Measurements from ENCODE around the gene COL5A1. TPM values are rescaled to one million over a fixed set of nuclear protein-coding genes. Genes with fewer than 3 reads are reported as not detected.

COL5A1 gene
- polyA plus RNA-seq, 1 donor (not counting 4 experiments of a cell fraction or from before 2014, with no cell fraction given): 3.1 TPM

DNA sequence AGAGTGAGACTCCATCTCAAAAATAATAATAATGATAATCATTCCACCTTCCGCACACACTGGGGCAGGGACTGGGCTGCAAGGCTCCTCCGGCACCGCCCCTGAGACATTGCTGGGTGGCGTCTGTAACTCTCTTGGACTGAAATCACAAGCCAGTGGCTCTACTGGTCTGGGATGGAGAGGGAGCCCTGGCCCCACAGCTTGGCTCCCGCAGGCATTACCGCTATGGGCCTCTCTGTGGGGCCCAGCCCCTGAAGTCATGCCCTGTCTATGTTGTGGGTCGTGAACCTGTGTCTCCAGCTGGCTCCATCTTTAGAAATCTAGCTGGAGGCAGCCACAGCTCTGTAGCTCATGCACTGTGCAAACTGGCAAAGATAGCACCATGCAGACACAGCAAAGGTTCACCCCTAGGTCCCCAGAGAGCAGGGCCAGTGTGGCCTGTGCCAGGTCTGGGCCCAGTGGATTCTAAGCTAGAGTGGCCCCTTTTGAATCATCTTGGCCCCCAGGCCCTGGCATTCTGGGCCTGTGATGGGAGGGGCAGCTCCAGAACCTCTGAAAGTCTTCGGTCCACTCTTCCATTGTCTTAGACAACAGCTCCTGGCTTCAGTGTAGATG lies 36.1 kb upstream of the COL5A1 start:
- H3K9ac ChIP-seq (ENCODE audit: control insufficient read depth, extremely low read depth, insufficient read depth, low read length): no peak overlapping the region
- H3K27ac ChIP-seq (ENCODE audit: control insufficient read depth, insufficient read depth, low read length): no peak overlapping the region
- H3K9me3 ChIP-seq (ENCODE audit: control insufficient read depth, low read depth, low read length): peaks cover 2% of the 10 kb centered on the region
- peaks cover 7% of the 10 kb centered on the region for H3K27me3 ChIP-seq (ENCODE audit: control insufficient read depth, extremely low read depth, insufficient read depth, low read length)
- dilution Hi-C loops (cut with MboI; ENCODE audit: extremely low pct_ligation_motif_present, low sequenced_read_pairs): no loop called here
- H3K4me3 ChIP-seq (ENCODE audit: control insufficient read depth in 2 of 3, extremely low read depth in 1 of 3, insufficient read depth in 2 of 3, low read depth in 1 of 3, low read length in 3 of 3): no peak overlapping the region
- H3K79me2 ChIP-seq (ENCODE audit: control insufficient read depth, insufficient read depth, low read length): no peaks in the 10 kb centered on the region
- DNase-seq (ENCODE audit: low read depth, low spot score) (no peak), FAIRE-seq (no peak)
- TF ChIP-seq EZH2 (IDR thresholded peaks at IDR 0.05; ENCODE audit: low read length): no peak
- TF ChIP-seq, protein P1, sequence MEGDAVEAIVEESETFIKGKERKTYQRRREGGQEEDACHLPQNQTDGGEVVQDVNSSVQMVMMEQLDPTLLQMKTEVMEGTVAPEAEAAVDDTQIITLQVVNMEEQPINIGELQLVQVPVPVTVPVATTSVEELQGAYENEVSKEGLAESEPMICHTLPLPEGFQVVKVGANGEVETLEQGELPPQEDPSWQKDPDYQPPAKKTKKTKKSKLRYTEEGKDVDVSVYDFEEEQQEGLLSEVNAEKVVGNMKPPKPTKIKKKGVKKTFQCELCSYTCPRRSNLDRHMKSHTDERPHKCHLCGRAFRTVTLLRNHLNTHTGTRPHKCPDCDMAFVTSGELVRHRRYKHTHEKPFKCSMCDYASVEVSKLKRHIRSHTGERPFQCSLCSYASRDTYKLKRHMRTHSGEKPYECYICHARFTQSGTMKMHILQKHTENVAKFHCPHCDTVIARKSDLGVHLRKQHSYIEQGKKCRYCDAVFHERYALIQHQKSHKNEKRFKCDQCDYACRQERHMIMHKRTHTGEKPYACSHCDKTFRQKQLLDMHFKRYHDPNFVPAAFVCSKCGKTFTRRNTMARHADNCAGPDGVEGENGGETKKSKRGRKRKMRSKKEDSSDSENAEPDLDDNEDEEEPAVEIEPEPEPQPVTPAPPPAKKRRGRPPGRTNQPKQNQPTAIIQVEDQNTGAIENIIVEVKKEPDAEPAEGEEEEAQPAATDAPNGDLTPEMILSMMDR (optimal IDR thresholded peaks at IDR 0.05 in 1 of 3, IDR thresholded peaks at IDR 0.05 in 1 of 3, conservative IDR thresholded peaks at IDR 0.05 in 1 of 3; ENCODE audit: extremely low read depth in 1 of 3, insufficient read depth in 2 of 3, low read length in 3 of 3): no peak
- no peaks in the 10 kb centered on the region for H3K4me1 ChIP-seq (ENCODE audit: control insufficient read depth, extremely low read depth, insufficient read depth, low read length)
- H2AFZ ChIP-seq (ENCODE audit: control insufficient read depth, low read length): no peak overlapping the region
- no peaks in the 10 kb centered on the region for H3K9me1 ChIP-seq (ENCODE audit: control insufficient read depth, extremely low read depth, insufficient read depth, low read length)
- no peak overlapping the region for H3K4me2 ChIP-seq (ENCODE audit: control insufficient read depth, extremely low read depth, insufficient read depth, low read depth, low read length)
- H4K20me1 ChIP-seq (ENCODE audit: control insufficient read depth, extremely low read depth, insufficient read depth, low read length): no peaks in the 10 kb centered on the region
- H3K36me3 ChIP-seq (ENCODE audit: control insufficient read depth in 2 of 2, extremely low read depth in 1 of 2, insufficient read depth in 2 of 2, low read length in 2 of 2): no peaks in the 10 kb centered on the region

DNA sequence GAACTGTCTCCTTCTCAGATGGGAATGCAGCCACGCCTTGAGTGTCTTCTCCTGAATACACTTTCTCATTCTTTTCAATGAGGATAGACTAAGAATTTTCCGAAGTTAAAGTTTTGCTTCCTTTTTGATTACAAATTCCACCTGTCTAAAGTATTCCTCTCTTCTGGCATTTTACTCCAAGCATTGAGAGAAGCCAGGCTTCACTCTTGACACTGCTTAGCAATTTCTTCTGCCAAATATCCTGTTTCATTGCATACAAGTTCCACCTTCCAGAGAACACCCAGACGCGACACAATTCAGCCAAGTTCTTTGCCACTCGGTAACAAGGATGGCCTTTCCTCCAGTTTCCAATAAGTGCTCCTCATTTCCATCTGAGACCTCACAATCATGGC lies 35.6 kb upstream of the COL5A1 start:
- H3K9me3 ChIP-seq (ENCODE audit: control insufficient read depth, low read depth, low read length): peaks cover 2% of the 10 kb centered on the region
- H3K9ac ChIP-seq (ENCODE audit: control insufficient read depth, extremely low read depth, insufficient read depth, low read length): no peak overlapping the region
- FAIRE-seq (no peak), DNase-seq (ENCODE audit: low read depth, low spot score) (no peak)
- H3K9me1 ChIP-seq (ENCODE audit: control insufficient read depth, extremely low read depth, insufficient read depth, low read length): no peaks in the 10 kb centered on the region
- no peaks in the 10 kb centered on the region for H4K20me1 ChIP-seq (ENCODE audit: control insufficient read depth, extremely low read depth, insufficient read depth, low read length)
- peaks cover 5% of the 10 kb centered on the region for H3K27me3 ChIP-seq (ENCODE audit: control insufficient read depth, extremely low read depth, insufficient read depth, low read length)
- H3K27ac ChIP-seq (ENCODE audit: control insufficient read depth, insufficient read depth, low read length): no peak overlapping the region
- no peak overlapping the region for H3K4me2 ChIP-seq (ENCODE audit: control insufficient read depth, extremely low read depth, insufficient read depth, low read depth, low read length)
- no peak overlapping the region for H3K4me3 ChIP-seq (ENCODE audit: control insufficient read depth in 2 of 3, extremely low read depth in 1 of 3, insufficient read depth in 2 of 3, low read depth in 1 of 3, low read length in 3 of 3)
- no peaks in the 10 kb centered on the region for H3K79me2 ChIP-seq (ENCODE audit: control insufficient read depth, insufficient read depth, low read length)
- TF ChIP-seq, protein P1 (optimal IDR thresholded peaks at IDR 0.05 in 1 of 3, IDR thresholded peaks at IDR 0.05 in 1 of 3, conservative IDR thresholded peaks at IDR 0.05 in 1 of 3; ENCODE audit: extremely low read depth in 1 of 3, insufficient read depth in 2 of 3, low read length in 3 of 3): no peak
- no peak for TF ChIP-seq EZH2 (IDR thresholded peaks at IDR 0.05; ENCODE audit: low read length)
- H3K4me1 ChIP-seq (ENCODE audit: control insufficient read depth, extremely low read depth, insufficient read depth, low read length): peaks cover under 1% of the 10 kb centered on the region
- H3K36me3 ChIP-seq (ENCODE audit: control insufficient read depth in 2 of 2, extremely low read depth in 1 of 2, insufficient read depth in 2 of 2, low read length in 2 of 2): no peaks in the 10 kb centered on the region
- dilution Hi-C loops (cut with MboI; ENCODE audit: extremely low pct_ligation_motif_present, low sequenced_read_pairs): no loop called here
- no peak overlapping the region for H2AFZ ChIP-seq (ENCODE audit: control insufficient read depth, low read length)
